ENCODE measurements around the gene DEFB124. TPM values are rescaled to one million over a fixed set of nuclear protein-coding genes. Genes with fewer than 3 reads are reported as not detected.
"Not testable (repeated sequence)": the region's sequence is repeated elsewhere in the genome, so short reads cannot be mapped to it uniquely, and the experiment has no call there.

Gene DEFB124
- total RNA-seq, 6 experiments from 2014 or later = not detected

DNA sequence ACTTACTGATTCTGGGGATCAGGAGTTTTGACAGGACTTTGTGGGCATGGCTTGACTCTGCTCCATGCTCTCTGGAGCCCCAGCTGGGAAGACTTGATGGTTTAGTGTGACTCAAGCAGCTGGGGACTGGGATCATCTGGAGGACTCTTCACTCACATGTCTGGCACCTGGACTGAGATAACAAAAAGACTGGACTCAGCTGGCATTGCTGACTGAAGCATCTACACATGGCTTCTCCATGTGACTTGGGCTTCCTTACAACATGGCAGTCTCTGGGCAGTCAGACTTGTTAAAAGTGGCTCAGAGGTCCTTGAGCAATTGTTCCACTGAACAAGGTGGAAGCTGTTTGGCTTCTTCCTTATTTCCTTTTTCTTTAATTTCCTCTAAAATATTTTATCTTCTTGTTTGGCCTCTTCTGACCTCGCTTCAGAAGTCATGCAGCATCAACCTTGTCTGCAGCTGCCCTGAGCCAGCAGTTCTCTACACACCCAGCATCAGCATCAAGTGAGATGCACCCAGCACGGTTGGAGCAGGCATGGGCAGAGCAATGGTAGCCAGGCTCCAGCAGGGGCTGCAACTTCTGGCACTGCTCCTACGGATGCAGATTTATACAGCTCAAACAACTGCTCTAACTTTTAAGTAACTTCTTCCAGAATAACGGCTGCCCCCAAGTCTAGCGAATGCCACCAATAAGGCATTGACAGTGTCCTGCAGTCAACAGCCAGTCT, 33.8 kb upstream of the DEFB124 start:
- no peak for DNase-seq
- TF ChIP-seq, protein P1, sequence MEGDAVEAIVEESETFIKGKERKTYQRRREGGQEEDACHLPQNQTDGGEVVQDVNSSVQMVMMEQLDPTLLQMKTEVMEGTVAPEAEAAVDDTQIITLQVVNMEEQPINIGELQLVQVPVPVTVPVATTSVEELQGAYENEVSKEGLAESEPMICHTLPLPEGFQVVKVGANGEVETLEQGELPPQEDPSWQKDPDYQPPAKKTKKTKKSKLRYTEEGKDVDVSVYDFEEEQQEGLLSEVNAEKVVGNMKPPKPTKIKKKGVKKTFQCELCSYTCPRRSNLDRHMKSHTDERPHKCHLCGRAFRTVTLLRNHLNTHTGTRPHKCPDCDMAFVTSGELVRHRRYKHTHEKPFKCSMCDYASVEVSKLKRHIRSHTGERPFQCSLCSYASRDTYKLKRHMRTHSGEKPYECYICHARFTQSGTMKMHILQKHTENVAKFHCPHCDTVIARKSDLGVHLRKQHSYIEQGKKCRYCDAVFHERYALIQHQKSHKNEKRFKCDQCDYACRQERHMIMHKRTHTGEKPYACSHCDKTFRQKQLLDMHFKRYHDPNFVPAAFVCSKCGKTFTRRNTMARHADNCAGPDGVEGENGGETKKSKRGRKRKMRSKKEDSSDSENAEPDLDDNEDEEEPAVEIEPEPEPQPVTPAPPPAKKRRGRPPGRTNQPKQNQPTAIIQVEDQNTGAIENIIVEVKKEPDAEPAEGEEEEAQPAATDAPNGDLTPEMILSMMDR (IDR thresholded peaks at IDR 0.05) = no peak
- Mint-ChIP-seq H3K9me3 (peaks cover 7% of the 10 kb centered on the region), H3K36me3 (ENCODE audit: low read depth) (peaks cover 6% of the 10 kb centered on the region), H3K4me1 (ENCODE audit: low read depth) (peaks cover 9% of the 10 kb centered on the region), H3K27me3 (ENCODE audit: insufficient read depth) (peaks cover 11% of the 10 kb centered on the region), H3K4me3 (no peak overlapping the region), H3K27ac (no peak overlapping the region)

DNA sequence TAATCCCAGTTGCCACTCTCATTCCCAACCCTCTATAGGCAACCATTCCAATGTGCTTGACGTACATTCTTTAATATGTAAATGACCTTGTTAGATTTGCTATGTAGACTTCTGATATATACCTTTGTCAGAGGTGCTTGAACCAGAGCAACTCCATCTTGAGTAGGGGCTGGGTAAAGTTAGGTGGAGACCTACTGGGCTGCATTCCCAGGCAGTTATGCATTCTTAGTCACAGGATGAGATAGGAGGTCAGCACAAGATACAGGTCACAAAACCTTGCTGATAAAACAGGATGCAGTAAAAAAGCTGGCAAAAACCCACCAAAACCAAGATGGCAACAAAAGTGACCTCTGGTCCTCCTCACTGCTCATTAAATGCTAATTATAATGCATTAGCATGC, 31.0 kb upstream of the DEFB124 start:
- DNase-seq = no peak
- TF ChIP-seq, protein P1 (IDR thresholded peaks at IDR 0.05) = no peak
- no peak overlapping the region for H3K4me3 Mint-ChIP-seq

DNA sequence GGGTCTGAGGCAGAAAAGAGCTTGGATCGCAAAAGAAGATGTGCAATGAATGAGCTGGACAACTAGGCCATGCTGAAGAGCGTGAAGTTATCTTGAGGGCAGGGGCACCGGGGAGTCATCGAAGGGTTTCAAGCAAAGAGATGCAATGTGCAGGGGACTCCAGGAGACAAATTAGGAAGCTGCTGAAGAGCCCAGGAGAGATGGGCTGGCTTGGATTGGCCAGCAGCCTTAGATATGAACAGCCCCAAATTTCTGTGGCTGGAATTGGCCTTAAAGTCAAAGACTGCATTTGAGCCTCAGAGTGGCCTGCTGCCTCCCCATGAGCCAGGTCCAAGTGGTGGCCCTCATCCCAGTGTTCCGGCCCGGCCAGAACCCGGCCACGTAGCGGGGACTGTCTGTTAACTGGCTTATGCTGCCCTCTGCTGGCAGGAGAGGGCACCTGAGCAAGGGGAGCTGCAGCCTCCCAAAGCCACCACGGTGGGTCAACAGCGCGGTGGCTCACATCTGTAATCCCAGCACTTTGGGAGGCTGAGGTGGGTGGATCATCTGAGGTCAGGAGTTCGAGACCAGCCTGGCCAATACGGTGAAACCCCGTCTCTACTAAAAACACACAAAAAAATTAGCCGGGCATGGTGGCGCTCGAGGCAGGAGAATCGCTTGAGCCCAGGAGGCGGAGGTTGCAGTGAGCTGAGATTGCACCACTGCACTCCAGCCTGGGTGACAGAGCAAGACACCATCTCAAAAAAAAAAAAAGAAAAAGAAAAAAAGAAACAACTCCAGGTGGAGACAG, 28.2 kb upstream of the DEFB124 start:
- H3K4me3 Mint-ChIP-seq; H3K36me3 Mint-ChIP-seq (ENCODE audit: low read depth); H3K27ac Mint-ChIP-seq; H3K9me3 Mint-ChIP-seq; H3K27me3 Mint-ChIP-seq (ENCODE audit: insufficient read depth): not testable (repeated sequence)
- DNase-seq = peak; percentile 61
- TF ChIP-seq, protein P1 (IDR thresholded peaks at IDR 0.05) = peak; percentile 96
- H3K4me1 Mint-ChIP-seq (ENCODE audit: low read depth) = peaks cover 16% of the 10 kb centered on the region

More for the DNA sequence above, 31.0 kb upstream of the DEFB124 start:
- Mint-ChIP-seq H3K4me1 (ENCODE audit: low read depth) (peaks cover 9% of the 10 kb centered on the region), H3K36me3 (ENCODE audit: low read depth) (peaks cover 6% of the 10 kb centered on the region), H3K9me3 (peaks cover 7% of the 10 kb centered on the region), H3K27ac (no peak overlapping the region), H3K27me3 (ENCODE audit: insufficient read depth) (peaks cover 14% of the 10 kb centered on the region)

DNA sequence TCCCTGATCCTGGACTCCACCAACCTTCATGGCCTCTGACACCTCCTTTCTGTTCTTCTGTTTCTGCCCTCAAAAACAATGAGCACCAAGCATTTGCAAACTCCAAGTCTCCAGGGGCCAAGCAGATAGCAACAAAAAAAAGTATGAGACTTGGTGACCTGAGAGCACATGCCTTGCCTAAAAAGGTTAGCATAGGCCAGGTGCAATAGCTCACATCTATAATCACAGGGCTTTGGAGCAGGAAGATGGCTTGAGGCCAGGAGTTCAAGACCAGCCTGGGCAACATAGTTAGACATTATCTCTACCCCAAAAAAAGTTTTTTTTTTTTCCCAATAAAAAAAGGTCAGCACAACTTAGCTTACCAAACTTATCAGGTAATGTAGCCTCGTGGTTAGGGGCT, 25.6 kb upstream of the DEFB124 start:
- no peaks in the 10 kb centered on the region for H3K9me3 Mint-ChIP-seq
- H3K27ac Mint-ChIP-seq = no peak overlapping the region
- peaks cover 18% of the 10 kb centered on the region; the same call in 1 of the 2 replicates for H3K27me3 Mint-ChIP-seq (ENCODE audit: insufficient read depth)
- TF ChIP-seq, protein P1 (IDR thresholded peaks at IDR 0.05) = no peak
- DNase-seq = no peak
- H3K36me3 Mint-ChIP-seq (ENCODE audit: low read depth) = no peaks in the 10 kb centered on the region
- no peak overlapping the region for H3K4me3 Mint-ChIP-seq
- H3K4me1 Mint-ChIP-seq (ENCODE audit: low read depth) = peaks cover 21% of the 10 kb centered on the region

DNA sequence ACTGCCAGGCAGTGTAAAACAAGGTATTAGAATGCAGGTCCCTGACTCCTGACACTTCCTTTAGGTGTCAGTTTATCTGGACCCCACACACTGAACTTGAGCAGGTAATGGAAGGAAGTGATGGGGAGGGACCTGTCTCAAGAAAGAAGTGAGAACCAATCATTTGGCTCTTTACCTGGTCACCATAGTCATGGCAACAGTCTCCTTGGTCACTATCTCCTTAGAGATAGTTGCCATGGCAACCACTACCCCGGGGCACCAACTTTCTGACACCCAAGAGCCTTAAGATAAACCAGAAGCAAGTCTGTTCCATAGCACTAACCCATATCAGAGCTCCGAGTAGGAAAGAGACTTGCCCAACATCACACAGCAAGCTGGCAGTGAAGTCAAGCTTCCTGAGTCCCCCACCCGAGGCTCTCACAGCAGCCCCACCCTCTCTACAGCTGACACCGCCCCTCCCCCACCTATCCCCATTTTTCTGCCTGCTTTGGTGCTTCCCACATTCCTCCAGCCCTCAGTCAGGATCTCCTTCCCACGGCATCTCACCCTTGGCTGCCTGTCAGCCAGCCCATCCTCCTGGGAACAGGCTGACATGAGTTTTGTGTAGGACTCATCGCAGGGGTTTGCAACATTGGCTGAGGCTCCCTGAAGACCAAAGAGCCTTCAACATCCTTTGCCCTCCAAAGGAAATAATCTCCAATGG, 23.1 kb upstream of the DEFB124 start:
- peak; percentile 50 for DNase-seq
- no peak overlapping the region for H3K27ac Mint-ChIP-seq
- no peaks in the 10 kb centered on the region for H3K36me3 Mint-ChIP-seq (ENCODE audit: low read depth)
- H3K4me1 Mint-ChIP-seq (ENCODE audit: low read depth) = peaks cover 21% of the 10 kb centered on the region
- H3K4me3 Mint-ChIP-seq = no peak overlapping the region
- TF ChIP-seq, protein P1 (IDR thresholded peaks at IDR 0.05) = no peak
- peaks cover 15% of the 10 kb centered on the region for H3K27me3 Mint-ChIP-seq (ENCODE audit: insufficient read depth)
- H3K9me3 Mint-ChIP-seq = no peaks in the 10 kb centered on the region

All from HFFc6 (cell line).